Measurements from ENCODE around the gene GRAP. TPM values are rescaled to one million over a fixed set of nuclear protein-coding genes. Genes with fewer than 3 reads are reported as not detected.

GRAP gene
- total RNA-seq: under 0.01 and 0.34 TPM in 2 replicates

DNA sequence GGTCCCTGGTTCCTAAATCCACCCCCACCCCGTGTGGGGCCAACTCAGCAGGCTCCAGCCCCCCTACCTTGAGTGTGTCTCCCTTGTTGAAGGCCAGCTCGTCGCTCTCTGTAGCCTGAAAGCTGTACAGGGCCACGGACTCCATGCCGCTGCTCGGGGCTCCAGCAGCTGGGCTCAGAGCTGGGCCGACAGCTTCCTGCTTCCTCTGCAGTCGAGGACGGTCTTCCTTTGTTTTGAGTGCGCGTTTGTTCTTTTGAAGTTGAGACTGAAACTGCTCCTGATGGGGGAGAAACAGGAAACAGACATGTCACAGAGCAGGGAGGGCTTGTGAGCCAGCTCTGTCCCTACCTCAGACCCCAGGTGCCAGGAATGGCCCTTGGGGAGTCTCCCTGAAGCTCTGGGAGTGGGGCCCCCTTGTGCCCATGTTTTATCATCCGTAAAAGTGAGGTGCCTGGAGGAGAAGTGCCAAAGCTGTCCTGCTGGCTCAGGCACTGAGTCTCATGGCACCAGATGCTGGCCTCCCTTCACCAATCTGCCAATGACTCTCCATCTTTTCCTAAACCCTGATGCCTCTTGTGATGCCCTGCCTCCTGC lies at the start of gene GRAP:
Gene GRAP (minus strand): TSS at position 176 of the 594 bp plus-strand sequence. CDS start 31 bp downstream, at position 145.

GRCh38 chr17:19004421-19005136 lies 42.2 kb downstream of the GRAP start, which contains the start of gene FAM83G:
TSS of gene FAM83G (minus strand) at chr17:19004764. CDS start at chr17:19004041, 723 bp downstream.

Other genes with a start within 250 kb of the GRAP start
- gene PRPSAP2, start 188.8 kb downstream of the GRAP start, total RNA-seq: 35.9 and 57.3 TPM in 2 replicates
- not detected in 2 replicates for gene SLC5A10, start 94.8 kb downstream of the GRAP start, total RNA-seq
- 4.6 and 6.9 TPM in 2 replicates for gene FAM83G, start 42.2 kb downstream of the GRAP start, total RNA-seq
- gene GRAPL, start 80.6 kb upstream of the GRAP start, total RNA-seq: 0.16 TPM in 1 of 2 replicates, not detected in the other
- 18.8 and 23.9 TPM in 2 replicates for gene EPN2, start 190.4 kb upstream of the GRAP start, total RNA-seq